Activated T-cell treated with anti-CD3 and anti-CD28 coated beads, Interleukin-2, amount 50 U/mL, for 72 hours (primary cell): Measurements from ENCODE around the gene OTUD5. TPM values are rescaled to one million over a fixed set of nuclear protein-coding genes. Genes with fewer than 3 reads are reported as not detected.

Source experiments
- total RNA-seq, 2 donors: library from RNA; stranded (reverse); gene quantifications; one replicate each; pipeline ENCODE4 v1.2.3, GENCODE V29; 2022

Gene OTUD5
- total RNA-seq, 2 donors from 2014 or later: 123 to 137 TPM

Other genes with a start within 250 kb of the OTUD5 start
- gene GLOD5, start 195.9 kb downstream of the OTUD5 start, total RNA-seq: not detected
- gene GATA1, start 171.0 kb downstream of the OTUD5 start, total RNA-seq: under 1 TPM; 0.22 to 0.35 TPM
- 100 to 1,000 TPM; 109 to 143 TPM for gene HDAC6, start 155.5 kb downstream of the OTUD5 start, total RNA-seq
- under 1 TPM in 1 of 2 donors, not detected in 1; 0.31 TPM for gene ERAS, start 131.1 kb downstream of the OTUD5 start, total RNA-seq
- gene PCSK1N, start 122.0 kb downstream of the OTUD5 start, total RNA-seq: 1 to 10 TPM; 1.9 to 2.8 TPM
- 10 to 100 TPM; 73.6 to 90.1 TPM for gene TIMM17B, start 59.8 kb downstream of the OTUD5 start, total RNA-seq
- gene PQBP1, start 59.7 kb downstream of the OTUD5 start, total RNA-seq: 100 to 1,000 TPM; 114 to 125 TPM
- 10 to 100 TPM; 30.8 to 32.7 TPM for gene SLC35A2, start 46.0 kb downstream of the OTUD5 start, total RNA-seq
- gene PIM2, start 38.6 kb downstream of the OTUD5 start, total RNA-seq: 100 to 1,000 TPM; 550 to 563 TPM
- 1 to 10 TPM; 7.6 to 8.3 TPM for gene KCND1, start 14.2 kb upstream of the OTUD5 start, total RNA-seq
- gene GRIPAP1, start 44.7 kb upstream of the OTUD5 start, total RNA-seq: 100 to 1,000 TPM; 108 to 114 TPM
- gene TFE3, start 85.8 kb upstream of the OTUD5 start, total RNA-seq: 10 to 100 TPM; 38.8 to 44.8 TPM
- gene CCDC120, start 101.4 kb upstream of the OTUD5 start, total RNA-seq: 1 to 10 TPM; 8.7 to 9.0 TPM
- 10 to 100 TPM; 19.1 to 20.9 TPM for gene PRAF2, start 116.4 kb upstream of the OTUD5 start, total RNA-seq
- gene WDR45, start 122.3 kb upstream of the OTUD5 start, total RNA-seq: 10 to 100 TPM; 43.4 to 49.0 TPM
- 10 to 100 TPM; 14.7 to 17.8 TPM for gene GPKOW, start 166.1 kb upstream of the OTUD5 start, total RNA-seq
- gene MAGIX, start 205.2 kb upstream of the OTUD5 start, total RNA-seq: under 1 TPM; 0.84 to 0.93 TPM
- gene PLP2, start 214.3 kb upstream of the OTUD5 start, total RNA-seq: 100 to 1,000 TPM; 232 to 266 TPM
- gene PRICKLE3, start 228.8 kb upstream of the OTUD5 start, total RNA-seq: 10 to 100 TPM; 17.4 to 17.6 TPM
- 10 to 100 TPM in 1 of 2 donors, 1 to 10 TPM in 1; 8.7 to 15.9 TPM for gene SYP, start 242.6 kb upstream of the OTUD5 start, total RNA-seq